Measurements from ENCODE around the gene ALDOB.

DNA sequence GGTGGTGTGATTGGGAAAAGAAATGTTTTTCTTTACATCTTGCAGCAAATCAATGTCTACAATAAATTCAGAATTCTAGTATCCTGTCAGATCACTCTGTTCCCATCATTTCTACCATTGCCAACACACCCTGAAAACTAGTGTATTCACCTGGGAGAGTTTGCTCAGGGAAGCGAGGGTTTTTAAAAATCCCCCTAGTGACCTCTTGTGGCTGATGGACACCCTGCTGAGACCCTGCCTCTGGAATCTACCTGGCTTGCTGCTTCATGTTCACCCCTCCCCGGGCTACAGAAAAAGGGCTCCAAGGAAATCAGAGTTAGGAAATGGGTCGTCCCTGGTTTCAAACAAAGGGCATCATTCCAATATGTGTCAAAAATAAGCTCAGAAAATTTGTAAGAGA, 21.4 kb upstream of the ALDOB start:
- TF ChIP-seq POLR2A (IDR thresholded peaks at IDR 0.05; ENCODE audit: low read depth, low read length), result no peak
- no peak for TF ChIP-seq TAF1 (IDR thresholded peaks at IDR 0.05; ENCODE audit: low read depth, low read length)
- no peak for TF ChIP-seq POLR2AphosphoS5 (IDR thresholded peaks at IDR 0.05; ENCODE audit: low read depth, low read length)
- no peak for TF ChIP-seq SPI1 (IDR thresholded peaks at IDR 0.05; ENCODE audit: low read depth, low read length)
